ENCODE results near the gene ANKRD55. TPM values are rescaled to one million over a fixed set of nuclear protein-coding genes. Genes with fewer than 3 reads are reported as not detected.

ANKRD55 gene
- total RNA-seq, 1 experiment from 2014 or later = not detected

- CTCF ChIA-PET = no interaction called here
- Histone ChIP-seq H3K79me2 (ENCODE audit: low read length) (no peaks in the 10 kb centered on the region), H3K4me3 (ENCODE audit: low read length) (no peak overlapping the region), H3K9me3 (ENCODE audit: low read length) (no peaks in the 10 kb centered on the region), H2AFZ (ENCODE audit: low read length) (no peak overlapping the region), H3K9me2 (replicated peaks; ENCODE audit: low read length) (no peaks in the 10 kb centered on the region), H3K4me2 (ENCODE audit: low read length) (no peak overlapping the region), H3K4me1 (ENCODE audit: insufficient read depth, low read length) (no peaks in the 10 kb centered on the region), H3K36me3 (ENCODE audit: low read depth, low read length) (no peaks in the 10 kb centered on the region), H3K27me3 (ENCODE audit: low read length) (no peaks in the 10 kb centered on the region), H3K27ac (ENCODE audit: low read length) (no peak overlapping the region), H4K20me1 (ENCODE audit: low read length) (no peaks in the 10 kb centered on the region), H3F3A (ENCODE audit: low read length, unreplicated experiment) (no peaks in the 10 kb centered on the region), H3K9ac (ENCODE audit: low read length) (no peak overlapping the region)
- intact Hi-C loops (cut with micrococcal nuclease) = no loop called here
- no peak for TF ChIP-seq EZH2phosphoT487 (IDR thresholded peaks at IDR 0.05; ENCODE audit: borderline replicate concordance, low read length)
- no peak for DNase-seq
- no TSS peak for BruUV-seq (replicated peaks)
- POLR2A ChIA-PET (ENCODE audit: unreplicated experiment) = no interaction called here
- no peak for ATAC-seq
Observed at GRCh38 chr5:56075361-56075760, 157.8 kb downstream of the ANKRD55 start.

DNA sequence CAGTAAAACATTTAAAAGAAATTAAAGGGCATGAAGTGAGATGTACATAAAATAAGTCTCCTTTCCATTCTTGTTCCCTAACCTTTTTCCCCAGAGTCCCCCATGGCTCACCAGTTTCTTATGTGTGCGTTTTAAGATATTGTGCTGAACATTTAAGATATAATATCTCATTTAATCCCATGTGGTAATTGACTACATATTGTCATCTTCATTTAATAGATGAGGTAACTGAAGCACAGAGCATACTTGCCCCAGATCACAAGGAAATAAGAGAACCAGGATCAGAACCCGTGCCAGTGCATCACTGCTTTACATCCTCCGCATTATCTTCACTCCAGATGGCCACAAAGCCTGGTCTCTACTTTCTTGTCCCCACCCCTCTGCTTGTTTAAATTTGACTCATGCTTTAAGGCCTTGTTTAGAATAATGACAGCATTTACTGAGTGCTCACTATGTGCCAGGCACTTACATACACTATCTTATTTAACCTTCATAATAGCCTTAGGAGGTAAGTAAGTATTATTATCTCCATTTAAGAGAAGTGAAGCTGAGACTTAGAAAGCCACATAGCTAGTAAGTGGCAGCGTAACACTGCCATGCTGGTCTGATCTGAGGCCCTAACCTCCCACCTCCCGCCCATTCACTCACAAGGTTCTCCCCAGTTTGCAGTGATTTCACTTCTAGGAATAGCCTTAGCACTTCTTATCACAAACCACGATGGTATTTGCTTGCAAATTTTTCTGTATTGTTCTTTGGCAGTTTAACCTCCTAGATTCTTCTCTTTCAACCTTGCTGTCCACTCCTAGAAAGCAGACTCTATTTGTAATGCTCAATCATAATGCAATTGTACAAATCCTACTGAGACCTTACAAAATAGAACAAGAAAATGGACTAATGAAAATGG, 160.0 kb downstream of the ANKRD55 start:
- Histone ChIP-seq H3K79me2 (ENCODE audit: low read length) (no peaks in the 10 kb centered on the region), H3K36me3 (ENCODE audit: low read depth, low read length) (no peaks in the 10 kb centered on the region), H2AFZ (ENCODE audit: low read length) (no peak overlapping the region), H3K9me2 (replicated peaks; ENCODE audit: low read length) (no peaks in the 10 kb centered on the region), H3K27ac (ENCODE audit: low read length) (no peak overlapping the region), H3K9me3 (ENCODE audit: low read length) (no peaks in the 10 kb centered on the region), H3K27me3 (ENCODE audit: low read length) (no peaks in the 10 kb centered on the region), H3F3A (ENCODE audit: low read length, unreplicated experiment) (no peaks in the 10 kb centered on the region), H3K4me1 (ENCODE audit: insufficient read depth, low read length) (no peaks in the 10 kb centered on the region), H3K4me3 (ENCODE audit: low read length) (no peak overlapping the region), H4K20me1 (ENCODE audit: low read length) (no peaks in the 10 kb centered on the region), H3K9ac (ENCODE audit: low read length) (no peak overlapping the region), H3K4me2 (ENCODE audit: low read length) (no peak overlapping the region)
- BruUV-seq (replicated peaks) = no TSS peak
- ChIA-PET CTCF (no interaction called here), POLR2A (ENCODE audit: unreplicated experiment) (no interaction called here)
- intact Hi-C loops (cut with micrococcal nuclease) = no loop called here
- no peak for DNase-seq
- no peak for ATAC-seq
- TF ChIP-seq, protein P1, sequence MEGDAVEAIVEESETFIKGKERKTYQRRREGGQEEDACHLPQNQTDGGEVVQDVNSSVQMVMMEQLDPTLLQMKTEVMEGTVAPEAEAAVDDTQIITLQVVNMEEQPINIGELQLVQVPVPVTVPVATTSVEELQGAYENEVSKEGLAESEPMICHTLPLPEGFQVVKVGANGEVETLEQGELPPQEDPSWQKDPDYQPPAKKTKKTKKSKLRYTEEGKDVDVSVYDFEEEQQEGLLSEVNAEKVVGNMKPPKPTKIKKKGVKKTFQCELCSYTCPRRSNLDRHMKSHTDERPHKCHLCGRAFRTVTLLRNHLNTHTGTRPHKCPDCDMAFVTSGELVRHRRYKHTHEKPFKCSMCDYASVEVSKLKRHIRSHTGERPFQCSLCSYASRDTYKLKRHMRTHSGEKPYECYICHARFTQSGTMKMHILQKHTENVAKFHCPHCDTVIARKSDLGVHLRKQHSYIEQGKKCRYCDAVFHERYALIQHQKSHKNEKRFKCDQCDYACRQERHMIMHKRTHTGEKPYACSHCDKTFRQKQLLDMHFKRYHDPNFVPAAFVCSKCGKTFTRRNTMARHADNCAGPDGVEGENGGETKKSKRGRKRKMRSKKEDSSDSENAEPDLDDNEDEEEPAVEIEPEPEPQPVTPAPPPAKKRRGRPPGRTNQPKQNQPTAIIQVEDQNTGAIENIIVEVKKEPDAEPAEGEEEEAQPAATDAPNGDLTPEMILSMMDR (conservative IDR thresholded peaks at IDR 0.05; ENCODE audit: low read depth, low read length) = no peak
- TF ChIP-seq EZH2 (IDR thresholded peaks at IDR 0.05; ENCODE audit: low read length, unreplicated experiment) = no peak
- no peak for TF ChIP-seq EZH2phosphoT487 (IDR thresholded peaks at IDR 0.05; ENCODE audit: borderline replicate concordance, low read length)

DNA sequence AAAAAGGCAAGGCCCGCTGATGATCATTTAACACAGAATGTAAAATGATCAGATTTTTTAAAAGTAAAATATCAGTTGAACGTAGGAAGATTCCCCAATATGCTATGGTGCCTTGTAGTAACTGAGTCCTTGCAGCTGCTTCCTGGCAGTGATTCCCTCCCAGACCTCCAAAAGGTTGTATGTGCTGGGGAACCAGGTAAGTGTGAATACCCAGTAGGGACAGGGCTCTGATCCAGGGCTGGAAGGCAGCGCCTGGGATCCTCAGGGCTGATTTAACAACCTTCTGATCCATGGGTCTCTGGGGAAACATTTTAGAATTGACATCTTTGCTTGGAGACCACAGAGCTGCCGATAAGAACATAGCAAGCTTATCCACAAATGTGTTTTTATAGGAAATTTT, 161.7 kb downstream of the ANKRD55 start:
- no peaks in the 10 kb centered on the region for H3K4me1 ChIP-seq (ENCODE audit: insufficient read depth, low read length)
- no peak overlapping the region for H3K27ac ChIP-seq (ENCODE audit: low read length)
- TF ChIP-seq, protein P1 (conservative IDR thresholded peaks at IDR 0.05; ENCODE audit: low read depth, low read length) = no peak
- no peak for TF ChIP-seq EZH2 (IDR thresholded peaks at IDR 0.05; ENCODE audit: low read length, unreplicated experiment)
- ChIA-PET POLR2A (ENCODE audit: unreplicated experiment) (no interaction called here), CTCF (no interaction called here)
- DNase-seq (no peak), ATAC-seq (no peak)
- H3K4me3 ChIP-seq (ENCODE audit: low read length) = no peak overlapping the region
- H4K20me1 ChIP-seq (ENCODE audit: low read length) = no peaks in the 10 kb centered on the region
- no peaks in the 10 kb centered on the region for H3K9me3 ChIP-seq (ENCODE audit: low read length)
- H3K36me3 ChIP-seq (ENCODE audit: low read depth, low read length) = no peaks in the 10 kb centered on the region
- no peaks in the 10 kb centered on the region for H3K79me2 ChIP-seq (ENCODE audit: low read length)
- H3K27me3 ChIP-seq (ENCODE audit: low read length) = no peaks in the 10 kb centered on the region
- H3K9ac ChIP-seq (ENCODE audit: low read length) = no peak overlapping the region
- no TSS peak for BruUV-seq (replicated peaks)
- no peaks in the 10 kb centered on the region for H3K9me2 ChIP-seq (replicated peaks; ENCODE audit: low read length)
- H3F3A ChIP-seq (ENCODE audit: low read length, unreplicated experiment) = no peaks in the 10 kb centered on the region
- no peak overlapping the region for H2AFZ ChIP-seq (ENCODE audit: low read length)
- H3K4me2 ChIP-seq (ENCODE audit: low read length) = no peak overlapping the region
- intact Hi-C loops (cut with micrococcal nuclease) = no loop called here
